ENCODE results near the gene IRF2BPL. TPM values are rescaled to one million over a fixed set of nuclear protein-coding genes. Genes with fewer than 3 reads are reported as not detected.
A peak's percentile ranks its signal among the peaks of the same experiment; 100 is the strongest.

IRF2BPL gene
- total and polyA plus RNA-seq, 9 of the 15 experiments (the other 6 are each of a cell fraction or from before 2014, with no cell fraction given): 0.52 to 21.6 (median 2.5) TPM

- ATAC-seq: no peak
- FAIRE-seq: no peak
- no TSS peak for BruUV-seq (replicated peaks)
- no peaks in the 10 kb centered on the region for H3K9me1 ChIP-seq (ENCODE audit: control insufficient read depth, insufficient read depth, low read length)
- in situ Hi-C loops (cut with MboI) (no loop called here), intact Hi-C loops (cut with micrococcal nuclease) (no loop called here)
- no peaks in the 10 kb centered on the region for H3K79me2 ChIP-seq (ENCODE audit: control insufficient read depth, insufficient read depth, low read length)
- ChIA-PET POLR2A (interaction anchor here (0.7 kb wide), 1 partner anchor 69 kb away, joined by 3 read pairs; no protein-coding TSS in a partner anchor), CTCF (ENCODE audit: low intra/inter-chr PET ratio) (no interaction called here)
- no peaks in the 10 kb centered on the region for H4K20me1 ChIP-seq (replicated peaks; ENCODE audit: control insufficient read depth, insufficient read depth, low read length)
- 19% methylated on average over 4 of the region's 4 CpGs for WGBS (ENCODE audit: insufficient coverage, low coverage, missing lambda C conversion rate)
- no peaks in the 10 kb centered on the region; a peak in 1 of 5 replicates for H3K4me1 ChIP-seq (replicated peaks in 1 of 2; ENCODE audit: control insufficient read depth in 2 of 2, insufficient read depth in 2 of 2, low read length in 2 of 2)
- H3K27me3 ChIP-seq (ENCODE audit: control insufficient read depth in 2 of 2, insufficient read depth in 2 of 2, low read length in 2 of 2): no peaks in the 10 kb centered on the region
- no peak overlapping the region for H2AFZ ChIP-seq (ENCODE audit: low read depth, low read length)
- no peaks in the 10 kb centered on the region for H3K9me3 ChIP-seq (replicated peaks; ENCODE audit: control insufficient read depth, insufficient read depth, low read depth, low read length)
- DNase-seq (ENCODE audit: extremely low read depth in 1 of 4, low spot score in 3 of 4): no peak
- no peak overlapping the region for H3K4me3 ChIP-seq
- no peak overlapping the region for H3K4me2 ChIP-seq (ENCODE audit: insufficient read depth, low read length)
- no peak overlapping the region for H3K27ac ChIP-seq (ENCODE audit: extremely low read depth, low read depth, low read length)
- no peaks in the 10 kb centered on the region for H3K36me3 ChIP-seq (ENCODE audit: control insufficient read depth, insufficient read depth, low read length)
- TF ChIP-seq EP400 (IDR thresholded peaks at IDR 0.05) (no peak), ZFP36 (IDR thresholded peaks at IDR 0.05; ENCODE audit: low read depth, low read length, partially characterized antibody) (peak; percentile 92)
- H3K9ac ChIP-seq (ENCODE audit: insufficient read depth in 1 of 2, low read depth in 2 of 2, low read length in 2 of 2): no peak overlapping the region
These were observed 33.1 kb downstream of the IRF2BPL start for GRCh38 chr14:76995279-76996035.

GRCh38 chr14:76993752-76994151 is 34.8 kb downstream of the IRF2BPL start:
- DNase-seq (ENCODE audit: extremely low read depth in 1 of 4, low spot score in 3 of 4) (no peak), FAIRE-seq (no peak), ATAC-seq (no peak)
- H3K4me3 ChIP-seq: no peak overlapping the region
- H2AFZ ChIP-seq (ENCODE audit: low read depth, low read length): no peak overlapping the region
- no TSS peak for BruUV-seq (replicated peaks)
- no peak overlapping the region for H3K4me2 ChIP-seq (ENCODE audit: insufficient read depth, low read length)
- WGBS (ENCODE audit: insufficient coverage, low coverage, missing lambda C conversion rate): 79% methylated on average over 2 of the region's 6 CpGs
- H3K4me1 ChIP-seq (replicated peaks in 1 of 2; ENCODE audit: control insufficient read depth in 2 of 2, insufficient read depth in 2 of 2, low read length in 2 of 2): no peaks in the 10 kb centered on the region; a peak in 1 of 5 replicates
- H3K9ac ChIP-seq (ENCODE audit: insufficient read depth in 1 of 2, low read depth in 2 of 2, low read length in 2 of 2): no peak overlapping the region
- H3K9me3 ChIP-seq (replicated peaks; ENCODE audit: control insufficient read depth, insufficient read depth, low read depth, low read length): no peaks in the 10 kb centered on the region
- ChIA-PET CTCF (ENCODE audit: low intra/inter-chr PET ratio) (no interaction called here), POLR2A (no interaction called here)
- intact Hi-C loops (cut with micrococcal nuclease): no loop called here
- no peaks in the 10 kb centered on the region for H3K36me3 ChIP-seq (ENCODE audit: control insufficient read depth, insufficient read depth, low read length)
- H3K27ac ChIP-seq (ENCODE audit: extremely low read depth, low read depth, low read length): no peak overlapping the region
- no peaks in the 10 kb centered on the region for H4K20me1 ChIP-seq (replicated peaks; ENCODE audit: control insufficient read depth, insufficient read depth, low read length)
- in situ Hi-C loops (cut with MboI): no loop called here
- H3K9me1 ChIP-seq (ENCODE audit: control insufficient read depth, insufficient read depth, low read length): no peaks in the 10 kb centered on the region
- H3K27me3 ChIP-seq (ENCODE audit: control insufficient read depth in 2 of 2, insufficient read depth in 2 of 2, low read length in 2 of 2): no peaks in the 10 kb centered on the region
- no peaks in the 10 kb centered on the region for H3K79me2 ChIP-seq (ENCODE audit: control insufficient read depth, insufficient read depth, low read length)
- TF ChIP-seq POLR2H (tag; IDR thresholded peaks at IDR 0.05; ENCODE audit: low read depth) (no peak), ZNF197 (CRISPR knock-in tag; IDR thresholded peaks at IDR 0.05; ENCODE audit: low read depth) (no peak), SNIP1 (IDR thresholded peaks at IDR 0.05; ENCODE audit: low read depth) (no peak), ARNT (IDR thresholded peaks at IDR 0.05) (no peak), SNRNP70 (optimal IDR thresholded peaks at IDR 0.05; ENCODE audit: low read depth, low read length) (no peak), MEIS2 (IDR thresholded peaks at IDR 0.05; ENCODE audit: partially characterized antibody) (peak; percentile 68), ADNP (tag; IDR thresholded peaks at IDR 0.05) (no peak), CTCFL (IDR thresholded peaks at IDR 0.05; ENCODE audit: borderline replicate concordance, insufficient read depth, low read depth, low read length, poor library complexity, severe bottlenecking) (no peak), ZNF740 (CRISPR knock-in tag; IDR thresholded peaks at IDR 0.05) (no peak), ZNF740 (tag; IDR thresholded peaks at IDR 0.05) (no peak), ZBTB8A (IDR thresholded peaks at IDR 0.05; ENCODE audit: partially characterized antibody) (no peak)

All from K562 (cell line).